Effector memory CD8-positive, alpha-beta T cell (primary cell): ENCODE results near the gene MAPK9.
"Not testable (repeated sequence)": the region's sequence is repeated elsewhere in the genome, so short reads cannot be mapped to it uniquely, and the experiment has no call there.

Experiments used
- ATAC-seq: fragments of 150-1000 bp; cut with Tn5 transposase; replicated peaks from 2 replicates; pipeline ENCODE4 v1.10.0; 2021; ENCODE audit warnings: mild to moderate bottlenecking, moderate library complexity
- DNase-seq, 3 experiments: peaks; one replicate each; pipeline ENCODE4 v3.0.0; 2021
- H3K27ac Mint-ChIP-seq, 2 donors: one replicate each; pipeline ENCODE4 v1.8.0; 2022; ENCODE audit warnings: mild to moderate bottlenecking in 2 of 2, mixed read lengths in 2 of 2, moderate library complexity in 2 of 2
- H3K27me3 Mint-ChIP-seq, 2 donors: one replicate each; pipeline ENCODE4 v1.8.0; 2022; ENCODE audit warnings: mixed read lengths in 2 of 2
- H3K36me3 Mint-ChIP-seq: one replicate; pipeline ENCODE4 v1.8.0; 2022; ENCODE audit warnings: mild to moderate bottlenecking, moderate library complexity, mixed read lengths; ENCODE audit not compliant: insufficient read depth
- H3K4me1 Mint-ChIP-seq, 2 donors: one replicate each; pipeline ENCODE4 v1.8.0; 2022; ENCODE audit warnings: low read depth in 2 of 2, mixed read lengths in 2 of 2
- H3K4me3 Mint-ChIP-seq, 2 donors: one replicate each; pipeline ENCODE4 v1.8.0; 2022; ENCODE audit warnings: mild to moderate bottlenecking in 2 of 2, mixed read lengths in 2 of 2, moderate library complexity in 2 of 2
- H3K9me3 Mint-ChIP-seq, 2 donors: one replicate each; pipeline ENCODE4 v1.8.0; 2022; ENCODE audit warnings: mixed read lengths in 2 of 2

Gene MAPK9

GRCh38 chr5:180230017-180230416 is 61.9 kb downstream of the MAPK9 start:
- Mint-ChIP-seq H3K4me3 (no peak overlapping the region), H3K27me3 (no peaks in the 10 kb centered on the region), H3K27ac (no peak overlapping the region), H3K36me3 (peaks cover 4% of the 10 kb centered on the region), H3K9me3 (peaks cover 6 to 13% of the 10 kb centered on the region in 2 donors), H3K4me1 (no peaks in the 10 kb centered on the region)
- ATAC-seq (no peak), DNase-seq (no peak)

DNA sequence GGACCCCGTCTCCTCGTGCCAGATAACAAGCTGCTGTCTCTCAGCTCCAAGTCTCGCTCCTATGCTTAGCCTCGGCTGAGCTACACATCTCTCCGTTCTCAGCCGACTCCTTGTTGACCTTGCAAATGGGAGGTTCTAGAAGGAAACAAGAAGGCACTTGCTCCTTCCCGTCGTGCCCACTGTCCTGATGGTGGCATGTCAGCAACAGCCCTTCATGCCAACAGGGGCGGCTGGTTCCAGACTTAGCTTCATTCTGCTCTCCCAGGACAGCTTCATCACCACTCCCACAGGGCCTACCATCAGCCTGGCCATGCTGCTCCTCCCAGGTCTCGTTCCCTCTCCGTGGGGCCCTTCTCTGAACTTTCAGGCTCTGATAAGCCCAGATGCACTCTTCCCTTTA is 69.8 kb downstream of the MAPK9 start:
- Mint-ChIP-seq H3K27me3 (no peaks in the 10 kb centered on the region), H3K36me3 (peaks cover 4% of the 10 kb centered on the region), H3K4me3 (no peak overlapping the region), H3K9me3 (peaks cover 22 to 43% of the 10 kb centered on the region in 2 donors), H3K27ac (no peak overlapping the region), H3K4me1 (no peaks in the 10 kb centered on the region)
- no peak for ATAC-seq
- DNase-seq, result no peak

GRCh38 chr5:180217797-180218196 is 74.1 kb downstream of the MAPK9 start:
- Mint-ChIP-seq H3K27me3 (peaks cover 2% of the 10 kb centered on the region in 2 donors), H3K36me3 (peaks cover 4% of the 10 kb centered on the region), H3K9me3 (peaks cover 18 to 19% of the 10 kb centered on the region in 2 donors), H3K27ac (no peak overlapping the region), H3K4me1 (no peaks in the 10 kb centered on the region), H3K4me3 (no peak overlapping the region)
- DNase-seq, result no peak
- no peak for ATAC-seq

GRCh38 chr5:180216646-180217171 is 75.2 kb downstream of the MAPK9 start:
- Mint-ChIP-seq H3K4me1 (peaks cover 0 to 3% of the 10 kb centered on the region in 2 donors), H3K36me3 (peaks cover 4% of the 10 kb centered on the region), H3K4me3 (no peak overlapping the region), H3K9me3 (peaks cover 10 to 15% of the 10 kb centered on the region in 2 donors), H3K27me3 (peaks cover 7 to 13% of the 10 kb centered on the region in 2 donors), H3K27ac (no peak overlapping the region)
- no peak for ATAC-seq
- no peak for DNase-seq

DNA sequence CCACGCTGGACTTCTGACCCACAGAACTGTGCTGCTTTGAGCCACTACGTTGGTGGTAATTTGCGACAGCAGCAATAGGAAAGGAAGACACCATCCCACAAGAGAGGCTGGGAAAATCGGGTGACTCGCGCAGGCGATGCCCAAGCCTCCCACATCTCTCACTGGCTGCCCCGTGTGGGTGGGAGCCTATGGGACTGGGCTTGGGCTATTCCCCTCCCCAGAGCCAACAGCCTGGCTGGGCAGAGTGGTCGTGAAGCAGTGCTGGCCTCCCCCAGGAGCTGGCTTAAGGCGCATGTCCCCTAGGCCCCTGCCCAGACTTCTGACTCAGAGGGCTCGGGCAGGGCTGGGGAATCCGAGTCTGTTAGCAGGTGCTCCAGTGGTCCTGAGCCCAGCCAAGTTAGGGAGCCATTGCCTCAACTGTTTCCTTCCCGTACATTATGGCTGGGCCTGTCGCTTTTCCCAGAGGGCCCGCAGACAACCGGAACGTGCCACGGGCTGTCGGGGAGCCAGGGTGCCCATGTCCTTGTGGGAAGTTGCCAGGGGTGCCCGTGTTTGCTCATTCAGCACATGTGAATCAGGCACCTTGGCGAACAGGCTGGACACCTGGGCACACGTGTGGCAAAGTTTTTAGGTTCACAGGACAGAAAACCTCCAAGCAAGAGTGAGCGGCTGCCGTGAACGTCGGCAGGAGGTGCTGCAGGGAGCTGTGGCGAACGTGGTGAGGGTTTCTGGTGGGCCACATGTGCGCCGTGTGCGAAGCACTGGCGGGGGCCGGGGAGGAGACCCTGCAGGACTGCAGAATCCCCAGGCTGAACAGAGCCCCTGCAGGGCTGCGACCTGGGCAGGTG is 75.9 kb downstream of the MAPK9 start:
- Mint-ChIP-seq H3K4me3 (no peak overlapping the region), H3K27ac (peak overlapping the region in 1 of 2 donors; percentile 4), H3K4me1 (peaks cover 0 to 3% of the 10 kb centered on the region in 2 donors), H3K27me3 (peaks cover 7 to 19% of the 10 kb centered on the region in 2 donors), H3K9me3 (peaks cover 10 to 15% of the 10 kb centered on the region in 2 donors), H3K36me3 (peaks cover 4% of the 10 kb centered on the region)
- ATAC-seq (no peak), DNase-seq (no peak)

GRCh38 chr5:180214870-180215770 is 76.8 kb downstream of the MAPK9 start:
- Mint-ChIP-seq H3K27ac (peak overlapping the region in 1 of 2 donors; percentile 4), H3K36me3 (peaks cover 4% of the 10 kb centered on the region), H3K9me3 (peaks cover 8 to 12% of the 10 kb centered on the region in 2 donors), H3K27me3 (peaks cover 13 to 28% of the 10 kb centered on the region in 2 donors), H3K4me1 (peaks cover 0 to 3% of the 10 kb centered on the region in 2 donors), H3K4me3 (no peak overlapping the region)
- no peak for DNase-seq
- no peak for ATAC-seq

DNA sequence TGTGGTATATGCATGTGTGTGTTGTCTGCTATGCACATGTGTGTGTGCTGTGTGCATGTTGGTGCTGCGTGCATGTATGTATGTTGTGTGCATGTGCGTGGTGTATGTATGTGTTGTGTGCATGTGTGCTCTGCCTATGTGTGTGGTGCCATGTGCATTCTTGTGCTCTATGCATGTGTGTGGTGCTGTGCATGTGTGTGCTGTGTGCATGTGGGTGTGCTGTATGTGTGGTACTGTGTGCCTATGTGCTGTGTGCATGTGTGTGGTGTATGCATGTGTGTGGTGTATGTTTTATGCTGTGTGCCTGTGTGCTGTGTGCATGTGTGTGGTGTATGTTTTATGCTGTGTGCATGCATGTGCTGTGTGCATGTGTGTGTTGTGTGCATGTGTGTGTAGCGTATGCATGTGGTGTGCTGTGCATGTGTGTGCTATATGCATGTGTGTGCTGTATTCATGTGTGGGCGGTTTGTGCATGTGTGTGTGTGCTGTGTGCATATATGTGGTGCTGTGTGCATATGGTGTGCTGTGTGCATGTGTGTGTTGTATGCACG is 78.2 kb downstream of the MAPK9 start:
- peaks cover 0 to 5% of the 10 kb centered on the region in 2 donors for H3K4me1 Mint-ChIP-seq
- H3K36me3 Mint-ChIP-seq, result no peaks in the 10 kb centered on the region
- H3K27me3 Mint-ChIP-seq, result peaks cover 17 to 39% of the 10 kb centered on the region in 2 donors
- no peak for ATAC-seq
- no peak overlapping the region for H3K4me3 Mint-ChIP-seq
- no peak overlapping the region for H3K27ac Mint-ChIP-seq
- peaks cover 0 to 6% of the 10 kb centered on the region in 2 donors for H3K9me3 Mint-ChIP-seq
- no peak for DNase-seq

GRCh38 chr5:180213256-180213600 is 78.7 kb downstream of the MAPK9 start:
- Mint-ChIP-seq H3K4me3 (no peak overlapping the region), H3K27ac (no peak overlapping the region), H3K27me3 (peaks cover 22 to 44% of the 10 kb centered on the region in 2 donors), H3K36me3 (no peaks in the 10 kb centered on the region), H3K9me3 (peaks cover 0 to 5% of the 10 kb centered on the region in 2 donors), H3K4me1 (peaks cover 4 to 8% of the 10 kb centered on the region in 2 donors)
- DNase-seq, result no peak
- ATAC-seq, result no peak

GRCh38 chr5:180212363-180213255 is 79.3 kb downstream of the MAPK9 start:
- Mint-ChIP-seq H3K27me3 (peaks cover 28 to 51% of the 10 kb centered on the region in 2 donors), H3K27ac (no peak overlapping the region), H3K4me1 (peaks cover 9% of the 10 kb centered on the region in 2 donors), H3K9me3 (peaks cover 0 to 5% of the 10 kb centered on the region in 2 donors), H3K4me3 (no peak overlapping the region), H3K36me3 (no peaks in the 10 kb centered on the region)
- ATAC-seq, result no peak
- no peak for DNase-seq

DNA sequence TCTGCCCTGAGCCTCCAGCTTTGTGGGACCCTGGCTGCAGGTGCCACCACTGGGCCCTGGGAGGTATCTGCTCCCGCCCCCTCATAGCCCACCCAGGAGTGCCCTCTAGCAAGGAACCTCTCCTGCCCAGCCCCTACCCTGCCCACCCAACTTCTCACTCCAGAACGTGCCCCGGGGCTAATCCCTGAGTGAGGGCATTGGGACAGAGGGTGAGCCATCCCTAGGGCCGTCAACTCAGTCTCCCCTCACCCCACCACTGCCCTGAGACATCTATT is 80.2 kb downstream of the MAPK9 start:
- DNase-seq (no peak), ATAC-seq (no peak)
- Mint-ChIP-seq H3K4me3 (no peak overlapping the region), H3K4me1 (peaks cover 9% of the 10 kb centered on the region in 2 donors), H3K27ac (no peak overlapping the region), H3K27me3 (peaks cover 36 to 60% of the 10 kb centered on the region in 2 donors), H3K36me3 (no peaks in the 10 kb centered on the region), H3K9me3 (peaks cover 0 to 5% of the 10 kb centered on the region in 2 donors)

DNA sequence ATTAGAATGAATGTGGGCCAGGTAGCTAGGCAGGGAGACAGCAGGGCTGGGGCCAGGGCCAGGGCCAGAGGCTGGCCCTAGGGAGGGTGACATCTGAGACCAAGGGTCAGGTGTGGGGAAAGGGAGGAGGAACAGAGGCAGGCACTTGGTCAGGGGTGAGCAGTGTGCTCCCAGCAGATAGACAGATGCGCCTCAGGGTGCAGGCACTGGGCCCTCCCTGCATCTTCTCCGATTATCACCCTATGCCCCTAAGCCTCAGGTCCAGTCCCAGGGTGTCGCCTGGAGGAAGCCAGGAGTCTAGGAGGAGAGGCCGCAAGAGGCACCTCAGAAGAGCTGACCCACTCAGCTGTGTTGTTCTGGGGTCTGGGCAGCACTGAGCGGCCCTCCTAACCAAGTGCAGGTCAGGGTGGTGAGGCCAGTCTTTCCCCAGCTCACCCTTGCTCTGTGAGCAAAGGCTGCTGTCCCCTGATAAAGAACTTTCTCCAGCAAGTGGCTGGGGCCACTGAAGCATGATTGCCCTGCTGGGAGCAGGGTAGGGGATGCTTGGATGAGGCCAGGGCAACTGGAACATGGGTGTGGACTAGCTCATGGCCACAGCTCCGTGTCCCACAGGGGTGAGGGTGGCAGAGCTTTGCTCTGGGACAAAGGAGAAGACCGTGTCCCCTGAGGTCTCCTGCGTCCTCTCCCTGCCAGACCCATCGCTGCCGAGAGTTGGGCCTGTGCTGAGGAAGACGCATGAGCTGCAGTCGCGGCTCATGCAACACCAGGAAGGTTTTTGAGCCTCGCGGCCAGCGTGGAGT is 80.7 kb downstream of the MAPK9 start:
- peaks cover 0 to 5% of the 10 kb centered on the region in 2 donors for H3K9me3 Mint-ChIP-seq
- H3K4me1 Mint-ChIP-seq, result peaks cover 9% of the 10 kb centered on the region in 2 donors
- no peaks in the 10 kb centered on the region for H3K36me3 Mint-ChIP-seq
- no peak overlapping the region for H3K4me3 Mint-ChIP-seq
- H3K27me3 Mint-ChIP-seq, result peaks cover 39 to 65% of the 10 kb centered on the region in 2 donors
- ATAC-seq (no peak), DNase-seq (no peak)
- H3K27ac Mint-ChIP-seq, result peak overlapping the region in 1 of 2 donors; percentile 51

DNA sequence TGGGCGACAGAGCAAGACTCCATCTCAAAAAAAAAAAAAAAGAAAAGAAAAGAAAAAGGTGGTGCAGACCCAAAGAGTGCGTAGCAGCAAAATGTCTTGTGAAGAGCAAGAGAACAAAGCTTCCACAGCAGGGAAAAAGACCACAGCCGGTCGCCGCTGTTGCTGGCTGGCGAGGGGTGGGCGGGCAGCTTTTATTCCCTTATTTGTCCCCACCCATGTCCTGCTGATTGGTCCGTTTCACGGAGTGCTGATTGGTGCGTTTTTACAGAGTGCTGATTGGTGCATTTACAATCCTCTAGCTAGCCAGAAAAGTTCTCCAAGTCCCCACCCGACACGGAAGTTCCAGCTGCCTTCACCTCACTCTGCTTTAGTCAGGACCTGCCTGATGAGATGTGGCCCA is 81.8 kb downstream of the MAPK9 start:
- H3K27ac Mint-ChIP-seq, ATAC-seq, H3K4me1 Mint-ChIP-seq, H3K9me3 Mint-ChIP-seq, H3K36me3 Mint-ChIP-seq, DNase-seq: not testable (repeated sequence)
- peak overlapping the region; percentile 73 to 74 for H3K4me3 Mint-ChIP-seq
- peaks cover 50 to 74% of the 10 kb centered on the region in 2 donors for H3K27me3 Mint-ChIP-seq
